Left ventricle myocardium inferior (tissue), 1 donor: ENCODE measurements around the gene HCN2. TPM values are rescaled to one million over a fixed set of nuclear protein-coding genes. Genes with fewer than 3 reads are reported as not detected.

Experiments
- DNase-seq: peaks from one replicate; pipeline ENCODE4 v3.0.0-alpha.2; 2020
- H3K27ac ChIP-seq: fragments of 200-600 bp; replicated peaks from 2 replicates; pipeline ENCODE4 v1.8.0; 2021
- H3K27me3 ChIP-seq: fragments of 200-600 bp; 2 replicates; pipeline ENCODE4 v1.8.0; 2021; ENCODE audit warnings: low read depth
- H3K36me3 ChIP-seq: fragments of 200-600 bp; 2 replicates; pipeline ENCODE4 v1.8.0; 2021
- H3K4me1 ChIP-seq: fragments of 200-600 bp; 2 replicates; pipeline ENCODE4 v1.8.0; 2021
- H3K4me3 ChIP-seq: fragments of 200-600 bp; 2 replicates; pipeline ENCODE4 v1.8.0; 2021; ENCODE audit warnings: mild to moderate bottlenecking, moderate library complexity
- H3K9me3 ChIP-seq: fragments of 200-600 bp; replicated peaks from 2 replicates; pipeline ENCODE4 v1.8.0; 2021
- intact Hi-C: fragments of 100-400 bp; cut with micrococcal nuclease; formaldehyde crosslinking; loops from one replicate; pipeline ENCODE4 v1.11.0; 2022
- total RNA-seq: library from RNA; stranded (reverse); fragmentation: NEBNext Ultra II Directional; extraction: Animal tissue kit (Norgen Biotek cat#: 25700); gene quantifications from one replicate; pipeline ENCODE4 v1.2.1, GENCODE V29; 2021
- TF ChIP-seq, protein P1 (sequence below): fragments of 200-600 bp; IDR thresholded peaks from 2 replicates; pipeline ENCODE4 v1.8.0; 2021; ENCODE audit warnings: antibody characterized with exemption, mild to moderate bottlenecking, borderline replicate concordance
- donor health status: DM: no; HTN: yes; CAD: no; lungs with severe emphysema.

HCN2 gene
- total RNA-seq, 1 donor from 2014 or later, result 21.9 TPM

DNA sequence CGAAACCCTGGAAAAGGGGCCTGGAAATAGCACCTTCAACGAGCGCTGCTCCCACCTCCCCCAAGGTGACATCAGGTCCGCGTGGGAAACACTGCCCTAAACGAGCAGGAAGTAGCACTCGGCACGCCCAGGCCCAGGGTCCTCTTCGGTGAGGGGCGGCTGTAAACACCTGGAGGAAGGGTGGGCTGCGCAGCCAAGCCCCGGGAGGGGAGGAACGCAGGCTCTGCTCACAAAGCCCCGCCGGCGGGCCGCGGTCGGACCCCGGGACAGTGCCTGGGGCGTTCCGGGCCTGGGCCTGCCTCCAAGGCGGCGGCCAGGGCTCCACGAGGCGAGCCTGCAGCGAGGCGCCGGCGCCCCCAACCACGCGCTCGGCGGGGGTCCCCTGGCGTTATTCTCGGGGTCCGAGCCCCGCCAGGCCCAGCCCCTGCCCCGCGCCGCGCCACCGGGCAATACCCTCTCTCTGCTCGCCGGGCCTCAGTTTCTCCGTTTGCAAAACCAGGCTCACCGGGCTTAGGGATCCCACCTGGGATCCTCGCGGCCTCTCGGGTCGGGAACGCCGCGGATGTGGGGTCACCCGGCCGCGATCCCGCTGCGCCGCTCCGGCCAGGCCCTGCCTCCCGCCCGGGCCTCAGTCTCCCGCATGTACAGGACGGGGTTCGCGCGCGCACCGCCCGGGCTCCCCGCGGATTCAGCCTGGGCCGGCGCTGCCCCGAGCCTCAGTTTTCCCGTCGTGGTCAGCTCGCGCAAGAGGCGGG is 72.7 kb downstream of the HCN2 start:
- H3K36me3 ChIP-seq, result no peaks in the 10 kb centered on the region
- H3K9me3 ChIP-seq, result no peaks in the 10 kb centered on the region
- intact Hi-C loops, result no loop called here
- DNase-seq, result no peak
- H3K27me3 ChIP-seq, result no peaks in the 10 kb centered on the region
- peak overlapping the region; percentile 100 for H3K4me3 ChIP-seq
- H3K27ac ChIP-seq, result peak overlapping the region; percentile 90
- TF ChIP-seq, protein P1, sequence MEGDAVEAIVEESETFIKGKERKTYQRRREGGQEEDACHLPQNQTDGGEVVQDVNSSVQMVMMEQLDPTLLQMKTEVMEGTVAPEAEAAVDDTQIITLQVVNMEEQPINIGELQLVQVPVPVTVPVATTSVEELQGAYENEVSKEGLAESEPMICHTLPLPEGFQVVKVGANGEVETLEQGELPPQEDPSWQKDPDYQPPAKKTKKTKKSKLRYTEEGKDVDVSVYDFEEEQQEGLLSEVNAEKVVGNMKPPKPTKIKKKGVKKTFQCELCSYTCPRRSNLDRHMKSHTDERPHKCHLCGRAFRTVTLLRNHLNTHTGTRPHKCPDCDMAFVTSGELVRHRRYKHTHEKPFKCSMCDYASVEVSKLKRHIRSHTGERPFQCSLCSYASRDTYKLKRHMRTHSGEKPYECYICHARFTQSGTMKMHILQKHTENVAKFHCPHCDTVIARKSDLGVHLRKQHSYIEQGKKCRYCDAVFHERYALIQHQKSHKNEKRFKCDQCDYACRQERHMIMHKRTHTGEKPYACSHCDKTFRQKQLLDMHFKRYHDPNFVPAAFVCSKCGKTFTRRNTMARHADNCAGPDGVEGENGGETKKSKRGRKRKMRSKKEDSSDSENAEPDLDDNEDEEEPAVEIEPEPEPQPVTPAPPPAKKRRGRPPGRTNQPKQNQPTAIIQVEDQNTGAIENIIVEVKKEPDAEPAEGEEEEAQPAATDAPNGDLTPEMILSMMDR, result no peak
- H3K4me1 ChIP-seq, result peaks cover 76% of the 10 kb centered on the region

GRCh38 chr19:662962-663681 is 73.4 kb downstream of the HCN2 start, which contains the start of gene RNF126:
Gene RNF126, minus strand, starts transcription at chr19:663214. Its CDS starts 93 bp downstream, at chr19:663121.
- DNase-seq, result peak; percentile 96
- intact Hi-C loops, result no loop called here
- peak within 1 kb of the TSS; percentile 100 for H3K4me3 ChIP-seq
- TF ChIP-seq, protein P1, result no peak
- H3K36me3 ChIP-seq, result no peaks in the 10 kb centered on the region
- no peaks in the 10 kb centered on the region for H3K9me3 ChIP-seq
- no peaks in the 10 kb centered on the region for H3K27me3 ChIP-seq
- H3K4me1 ChIP-seq, result peaks cover 68% of the 10 kb centered on the region
- peak within 1 kb of the TSS; percentile 90 for H3K27ac ChIP-seq

DNA sequence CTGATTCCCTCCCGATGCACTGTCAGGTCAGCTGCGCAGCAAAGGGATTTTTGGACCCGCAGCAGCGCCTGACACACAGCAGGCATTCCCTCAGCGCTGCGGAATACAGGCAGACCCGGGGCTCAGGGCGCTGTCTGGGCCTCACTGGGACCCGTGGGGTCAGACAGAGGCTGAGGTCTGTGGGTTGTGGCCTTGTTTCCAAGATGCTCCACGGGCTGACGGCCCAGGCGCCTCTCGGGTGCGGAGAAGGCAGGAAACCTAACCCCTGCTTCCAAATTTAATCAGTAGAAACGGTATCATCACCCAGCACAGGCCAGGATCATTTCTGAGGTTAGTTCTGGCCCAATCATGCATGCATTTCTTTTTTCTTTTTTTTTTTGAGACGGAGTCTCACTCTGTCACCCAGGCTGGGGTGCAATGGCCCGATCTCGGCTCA is 74.0 kb downstream of the HCN2 start:
- H3K4me3 ChIP-seq, result peak overlapping the region; percentile 100
- intact Hi-C loops, result no loop called here
- no peaks in the 10 kb centered on the region for H3K27me3 ChIP-seq
- no peaks in the 10 kb centered on the region for H3K36me3 ChIP-seq
- H3K9me3 ChIP-seq, result peaks cover 2% of the 10 kb centered on the region
- peak overlapping the region; percentile 90 for H3K27ac ChIP-seq
- no peak for DNase-seq
- TF ChIP-seq, protein P1, result no peak
- peaks cover 63% of the 10 kb centered on the region for H3K4me1 ChIP-seq

GRCh38 chr19:664913-665443 is 75.3 kb downstream of the HCN2 start:
- TF ChIP-seq, protein P1, result peak; percentile 98
- intact Hi-C loops, result loop anchor here (5.0 kb wide), 1 partner anchor 67 kb away; no protein-coding TSS in a partner anchor
- Histone ChIP-seq H3K4me3 (peak overlapping the region; percentile 50), H3K4me1 (peaks cover 50% of the 10 kb centered on the region), H3K27me3 (no peaks in the 10 kb centered on the region), H3K9me3 (peaks cover 7% of the 10 kb centered on the region), H3K27ac (peak overlapping the region; percentile 37), H3K36me3 (no peaks in the 10 kb centered on the region)
- peak; percentile 82 for DNase-seq

Other genes with a start within 250 kb of the HCN2 start
- gene MIER2, start 245.1 kb upstream of the HCN2 start, total RNA-seq, result 15.9 TPM
- gene C2CD4C, start 180.7 kb upstream of the HCN2 start, total RNA-seq, result 0.63 TPM
- gene SHC2, start 128.8 kb upstream of the HCN2 start, total RNA-seq, result 11.3 TPM
- 0.22 TPM for gene MADCAM1, start 93.4 kb upstream of the HCN2 start, total RNA-seq
- gene TPGS1, start 82.4 kb upstream of the HCN2 start, total RNA-seq, result 11.2 TPM
- 96.5 TPM for gene CDC34, start 58.1 kb upstream of the HCN2 start, total RNA-seq
- gene GZMM, start 45.8 kb upstream of the HCN2 start, total RNA-seq, result not detected
- 1,533 TPM for gene BSG, start 17.3 kb upstream of the HCN2 start, total RNA-seq
- 54.3 TPM for gene POLRMT, start 43.7 kb downstream of the HCN2 start, total RNA-seq
- gene FGF22, start 50.0 kb downstream of the HCN2 start, total RNA-seq, result not detected
- gene RNF126, start 73.3 kb downstream of the HCN2 start, total RNA-seq, result 25.5 TPM
- 56.1 TPM for gene FSTL3, start 86.5 kb downstream of the HCN2 start, total RNA-seq
- not detected for gene PRSS57, start 105.6 kb downstream of the HCN2 start, total RNA-seq
- gene PALM, start 119.1 kb downstream of the HCN2 start, total RNA-seq, result 26.8 TPM
- gene MISP, start 161.2 kb downstream of the HCN2 start, total RNA-seq, result not detected
- 55.6 TPM for gene PTBP1, start 207.6 kb downstream of the HCN2 start, total RNA-seq
- gene PLPPR3, start 232.1 kb downstream of the HCN2 start, total RNA-seq, result not detected
- not detected for gene AZU1, start 238.0 kb downstream of the HCN2 start, total RNA-seq